ENCODE results near the gene CLTA. TPM values are rescaled to one million over a fixed set of nuclear protein-coding genes. Genes with fewer than 3 reads are reported as not detected.
A peak's percentile ranks its signal among the peaks of the same experiment; 100 is the strongest.
"Not testable (repeated sequence)": the region's sequence is repeated elsewhere in the genome, so short reads cannot be mapped to it uniquely, and the experiment has no call there.

CLTA gene
- total RNA-seq, 1 donor from 2014 or later, result 391 TPM

DNA sequence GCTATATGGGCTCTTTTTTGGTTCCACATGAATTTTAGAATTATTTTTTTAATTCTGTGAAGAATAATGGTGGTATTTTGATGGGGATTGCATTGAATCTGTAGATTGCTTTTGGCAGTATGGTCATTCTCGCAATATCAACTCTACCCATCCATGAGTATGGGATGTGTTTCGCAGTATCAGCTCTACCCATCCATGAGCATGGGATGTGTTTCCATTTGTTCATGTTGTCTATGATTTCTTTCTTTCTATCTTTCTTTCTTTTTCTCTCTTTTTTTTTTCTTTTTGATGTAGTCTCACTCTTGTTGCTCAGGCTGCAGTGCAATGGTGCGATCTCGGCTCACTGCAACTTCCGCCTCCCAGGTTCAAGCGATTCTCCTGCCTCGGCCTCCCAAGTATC is 48.5 kb downstream of the CLTA start:
- DNase-seq (ENCODE audit: low read depth), result not testable (repeated sequence)

- not testable (repeated sequence) for DNase-seq (ENCODE audit: low read depth)
Measured at GRCh38 chr9:36239675-36240074, 49.0 kb downstream of the CLTA start.

DNA sequence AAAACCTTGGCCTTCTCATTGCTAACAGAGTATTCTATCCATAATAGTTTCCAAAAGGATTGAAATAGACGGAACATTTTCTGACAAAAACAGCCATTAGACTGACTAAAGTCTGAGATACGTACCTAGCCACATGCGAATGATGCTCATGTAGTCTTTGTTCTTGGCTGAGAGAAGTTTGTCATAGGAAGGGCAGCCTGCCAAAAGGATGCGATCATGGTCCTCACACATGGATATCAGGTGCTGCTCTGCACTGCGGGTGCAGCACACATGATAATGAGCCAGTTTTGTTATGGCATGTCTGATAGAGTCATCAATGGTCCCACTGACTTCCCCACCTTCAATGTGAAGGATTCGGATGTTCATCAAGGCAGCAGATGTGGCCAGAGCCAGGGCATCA is 55.2 kb downstream of the CLTA start:
- DNase-seq (ENCODE audit: low read depth), result no peak

- DNase-seq (ENCODE audit: low read depth), result no peak
Measured at GRCh38 chr9:36247356-36247755, 56.6 kb downstream of the CLTA start.

DNA sequence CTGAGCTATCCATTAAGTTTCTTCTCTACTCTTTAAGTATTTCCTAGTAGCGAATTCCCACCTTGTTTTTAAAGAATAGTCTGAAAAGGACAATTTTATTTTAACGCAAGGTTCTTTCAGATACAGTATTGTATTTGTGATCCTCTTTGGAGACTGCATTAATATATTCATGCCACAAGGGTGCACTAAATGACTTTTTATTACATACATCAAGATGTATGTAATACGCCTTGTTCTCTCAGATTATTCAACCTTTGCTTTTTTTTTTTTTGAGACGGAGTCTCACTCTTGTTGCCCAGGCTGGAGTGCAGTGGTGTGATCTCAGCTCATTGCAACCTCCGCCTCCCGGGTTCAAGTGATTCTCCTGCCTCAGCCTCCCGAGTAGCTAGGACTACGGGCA is 57.3 kb downstream of the CLTA start:
- DNase-seq (ENCODE audit: low read depth), result peak; percentile 36

DNA sequence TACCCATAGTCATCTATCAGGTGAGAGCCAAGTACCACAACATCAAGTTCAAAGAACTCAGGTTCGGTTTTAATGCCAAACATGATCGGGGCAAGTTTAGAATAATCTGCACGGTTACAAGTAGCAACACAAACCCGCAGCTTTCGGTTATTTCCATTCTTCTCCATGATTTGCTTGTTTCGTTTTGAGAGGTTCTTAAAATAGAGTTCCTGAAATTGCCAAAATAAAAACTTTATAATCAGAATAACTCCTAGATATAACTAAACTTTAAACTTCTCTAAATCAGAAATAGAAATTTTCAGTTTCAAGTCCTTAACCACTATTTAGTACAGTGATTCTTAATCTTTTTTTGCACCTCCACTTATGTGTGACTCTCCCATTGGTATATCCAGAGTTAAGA is 58.5 kb downstream of the CLTA start:
- no peak for DNase-seq (ENCODE audit: low read depth)

DNA sequence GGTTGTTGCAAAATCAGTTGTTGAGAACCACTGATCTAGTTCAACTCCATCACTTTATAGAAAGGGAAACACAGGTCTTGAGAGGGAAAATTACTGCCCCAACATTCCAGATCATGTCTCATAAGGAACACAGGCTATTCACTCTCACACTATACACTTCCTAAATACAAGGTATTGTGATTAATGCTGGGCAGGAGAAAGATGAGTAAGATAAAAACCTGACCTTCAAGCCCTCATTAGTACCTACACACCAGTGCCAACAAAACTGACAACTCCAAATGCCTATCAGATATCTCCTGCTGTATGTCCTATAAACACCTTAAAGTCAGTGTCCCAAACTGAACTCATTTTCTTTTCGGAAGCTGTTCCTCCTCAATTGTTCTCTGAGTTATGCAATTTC is 59.4 kb downstream of the CLTA start:
- DNase-seq (ENCODE audit: low read depth), result peak; percentile 9

DNA sequence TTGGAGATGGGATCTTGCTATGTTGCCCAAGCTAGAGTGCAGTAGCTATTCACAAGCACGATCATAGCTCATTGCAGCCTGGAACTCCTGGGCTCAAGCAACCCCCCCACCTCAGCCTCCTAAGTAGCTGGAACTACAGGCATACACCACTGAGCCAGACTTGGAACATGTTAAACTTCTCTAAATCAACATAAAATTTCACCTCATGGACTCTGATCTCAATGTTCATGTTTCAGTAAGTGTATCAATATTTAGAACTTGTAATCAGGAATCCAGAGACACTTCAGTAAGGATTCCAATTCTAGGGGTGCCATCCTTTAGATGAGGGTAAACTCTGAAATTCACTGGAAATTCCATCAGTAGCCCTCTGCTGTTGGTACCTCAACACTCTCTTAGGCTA is 60.7 kb downstream of the CLTA start:
- DNase-seq (ENCODE audit: low read depth), result no peak

GRCh38 chr9:36258208-36258995 is 67.7 kb downstream of the CLTA start, which contains the start of gene GNE:
Gene GNE (minus strand): TSS chr9:36258448. CDS start chr9:36249355, 9,093 bp downstream.
- peak; percentile 83 for DNase-seq (ENCODE audit: low read depth)

DNA sequence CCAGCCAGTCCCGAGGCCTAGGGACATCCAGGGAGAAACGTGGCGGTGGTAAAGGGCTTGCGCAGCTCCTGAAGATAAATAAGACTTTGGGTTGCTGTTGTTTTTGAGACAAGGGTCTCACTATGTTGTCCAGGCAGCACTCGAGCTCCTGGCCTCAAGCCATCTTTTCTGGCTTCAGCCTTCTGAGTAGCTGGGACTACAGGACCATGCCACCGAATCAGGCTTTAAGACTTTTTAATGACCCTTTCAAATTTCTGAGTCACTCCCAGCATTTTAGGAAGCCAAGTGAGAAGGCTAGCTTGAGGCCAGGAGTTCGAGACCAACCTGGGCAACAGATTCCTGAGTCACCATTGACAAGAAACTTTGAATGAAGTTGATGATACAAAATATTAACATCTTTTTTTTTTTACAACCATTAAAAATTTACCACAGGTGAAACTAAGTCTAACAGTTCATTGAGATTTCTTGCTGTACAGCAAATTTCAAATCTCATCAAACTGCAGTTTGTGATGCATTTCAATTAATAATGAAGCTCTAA is 68.3 kb downstream of the CLTA start:
- DNase-seq (ENCODE audit: low read depth), result peak; percentile 20

Other genes starting within 250 kb of the CLTA start
- not detected in 2 replicates for gene OR2S2, start 232.8 kb upstream of the CLTA start, total RNA-seq
- gene RECK, start 154.0 kb upstream of the CLTA start, total RNA-seq, result 9.6 and 11.6 TPM in 2 replicates
- gene GLIPR2, start 54.2 kb upstream of the CLTA start, total RNA-seq, result 33.5 and 73.1 TPM in 2 replicates
- 0.55 and 1.4 TPM in 2 replicates for gene CCIN, start 21.5 kb upstream of the CLTA start, total RNA-seq
- 46.4 and 69.7 TPM in 2 replicates for gene GNE, start 67.5 kb downstream of the CLTA start, total RNA-seq
- 12.0 and 47.3 TPM in 2 replicates for gene RNF38, start 209.3 kb downstream of the CLTA start, total RNA-seq

Measured in renal cortical epithelial cell (primary cell).